ENCODE results near the gene AIPL1.

Gene AIPL1

DNA sequence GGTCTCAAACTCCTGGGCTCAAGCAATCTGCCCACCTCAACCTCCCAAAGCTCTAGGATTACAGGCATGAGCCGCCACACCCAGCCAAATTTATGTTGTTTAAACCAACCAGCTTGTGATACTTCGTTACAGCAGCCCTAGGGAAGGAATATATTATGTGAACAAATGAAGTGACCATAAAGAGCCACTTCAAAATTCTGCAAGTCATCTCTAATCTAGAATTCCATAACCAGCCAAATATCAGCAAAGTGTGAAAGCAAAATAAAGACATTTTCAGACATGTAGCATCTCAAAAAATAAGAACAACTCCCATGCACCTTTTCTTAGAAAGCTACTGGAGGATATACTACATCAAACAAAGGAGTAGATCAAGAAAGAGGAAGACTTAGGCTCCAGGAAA lies 36.0 kb downstream of the AIPL1 start:
- H3K9me3 ChIP-seq (ENCODE audit: insufficient read depth, low read depth, low read length), result no peaks in the 10 kb centered on the region; the same call in none of the 2 replicates
- TF ChIP-seq EZH2phosphoT487 (IDR thresholded peaks at IDR 0.05; ENCODE audit: borderline replicate concordance), result no peak
- TF ChIP-seq, protein P1, sequence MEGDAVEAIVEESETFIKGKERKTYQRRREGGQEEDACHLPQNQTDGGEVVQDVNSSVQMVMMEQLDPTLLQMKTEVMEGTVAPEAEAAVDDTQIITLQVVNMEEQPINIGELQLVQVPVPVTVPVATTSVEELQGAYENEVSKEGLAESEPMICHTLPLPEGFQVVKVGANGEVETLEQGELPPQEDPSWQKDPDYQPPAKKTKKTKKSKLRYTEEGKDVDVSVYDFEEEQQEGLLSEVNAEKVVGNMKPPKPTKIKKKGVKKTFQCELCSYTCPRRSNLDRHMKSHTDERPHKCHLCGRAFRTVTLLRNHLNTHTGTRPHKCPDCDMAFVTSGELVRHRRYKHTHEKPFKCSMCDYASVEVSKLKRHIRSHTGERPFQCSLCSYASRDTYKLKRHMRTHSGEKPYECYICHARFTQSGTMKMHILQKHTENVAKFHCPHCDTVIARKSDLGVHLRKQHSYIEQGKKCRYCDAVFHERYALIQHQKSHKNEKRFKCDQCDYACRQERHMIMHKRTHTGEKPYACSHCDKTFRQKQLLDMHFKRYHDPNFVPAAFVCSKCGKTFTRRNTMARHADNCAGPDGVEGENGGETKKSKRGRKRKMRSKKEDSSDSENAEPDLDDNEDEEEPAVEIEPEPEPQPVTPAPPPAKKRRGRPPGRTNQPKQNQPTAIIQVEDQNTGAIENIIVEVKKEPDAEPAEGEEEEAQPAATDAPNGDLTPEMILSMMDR (conservative IDR thresholded peaks at IDR 0.05; ENCODE audit: low read length), result no peak
- H3K36me3 ChIP-seq (ENCODE audit: insufficient read depth, low read length), result no peaks in the 10 kb centered on the region
- no peaks in the 10 kb centered on the region for H3K27me3 ChIP-seq (ENCODE audit: insufficient read depth, low read length, poor library complexity, severe bottlenecking)
- H3K9me2 ChIP-seq (replicated peaks; ENCODE audit: low read depth, low read length), result no peaks in the 10 kb centered on the region
- H3F3A ChIP-seq (ENCODE audit: low read depth), result no peaks in the 10 kb centered on the region
- no peak overlapping the region for H3K9ac ChIP-seq (ENCODE audit: low read depth, low read length, poor library complexity, severe bottlenecking)
- no peak overlapping the region for H3K4me2 ChIP-seq (ENCODE audit: low read depth, low read length, poor library complexity, severe bottlenecking)
- no peak overlapping the region for H3K4me3 ChIP-seq (ENCODE audit: low read length, poor library complexity, severe bottlenecking)
- H2AFZ ChIP-seq (ENCODE audit: low read length), result no peak overlapping the region
- H3K4me1 ChIP-seq (ENCODE audit: insufficient read depth, low read length, poor library complexity, severe bottlenecking), result no peaks in the 10 kb centered on the region
- H4K20me1 ChIP-seq (ENCODE audit: insufficient read depth, low read length, poor library complexity, severe bottlenecking), result no peaks in the 10 kb centered on the region
- no peaks in the 10 kb centered on the region for H3K79me2 ChIP-seq (ENCODE audit: insufficient read depth, low read length)

DNA sequence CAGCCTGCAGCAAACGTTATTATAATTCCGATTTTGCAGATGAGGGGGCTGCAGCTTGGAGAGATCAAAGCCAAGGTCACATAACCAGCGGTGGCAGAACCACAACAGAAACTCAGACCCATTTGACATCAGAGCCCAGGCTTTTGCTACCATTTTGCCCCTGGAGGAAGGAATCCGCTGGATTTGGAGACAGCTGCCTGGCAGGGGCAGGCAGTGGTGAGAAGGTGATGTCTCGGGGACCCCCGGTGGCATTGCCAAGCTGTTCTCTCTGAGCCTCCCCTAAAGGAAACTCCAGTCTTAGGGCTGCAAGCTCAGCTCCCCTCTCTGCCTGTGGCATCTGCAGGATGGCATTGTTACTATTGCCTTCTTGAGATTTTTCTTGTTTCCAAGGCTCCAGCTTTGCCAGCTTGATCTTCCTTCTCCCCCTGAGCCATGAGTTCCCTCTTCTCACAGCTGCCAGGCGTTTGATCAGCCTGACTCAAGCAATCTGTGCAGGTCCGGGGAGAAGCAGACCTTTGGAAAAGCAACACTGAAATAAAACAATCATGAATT lies 40.8 kb downstream of the AIPL1 start:
- H3K9ac ChIP-seq (ENCODE audit: low read depth, low read length, poor library complexity, severe bottlenecking), result no peak overlapping the region
- H3K27me3 ChIP-seq (ENCODE audit: insufficient read depth, low read length, poor library complexity, severe bottlenecking), result no peaks in the 10 kb centered on the region
- no peaks in the 10 kb centered on the region; the same call in none of the 2 replicates for H3K9me3 ChIP-seq (ENCODE audit: insufficient read depth, low read depth, low read length)
- no peaks in the 10 kb centered on the region for H3F3A ChIP-seq (ENCODE audit: low read depth)
- H3K36me3 ChIP-seq (ENCODE audit: insufficient read depth, low read length), result no peaks in the 10 kb centered on the region
- no peaks in the 10 kb centered on the region for H3K79me2 ChIP-seq (ENCODE audit: insufficient read depth, low read length)
- no peak overlapping the region for H3K4me3 ChIP-seq (ENCODE audit: low read length, poor library complexity, severe bottlenecking)
- TF ChIP-seq, protein P1 (conservative IDR thresholded peaks at IDR 0.05; ENCODE audit: low read length), result no peak
- TF ChIP-seq EZH2phosphoT487 (IDR thresholded peaks at IDR 0.05; ENCODE audit: borderline replicate concordance), result no peak
- H3K4me1 ChIP-seq (ENCODE audit: insufficient read depth, low read length, poor library complexity, severe bottlenecking), result no peaks in the 10 kb centered on the region
- no peaks in the 10 kb centered on the region for H4K20me1 ChIP-seq (ENCODE audit: insufficient read depth, low read length, poor library complexity, severe bottlenecking)
- no peak overlapping the region for H3K4me2 ChIP-seq (ENCODE audit: low read depth, low read length, poor library complexity, severe bottlenecking)
- no peaks in the 10 kb centered on the region for H3K9me2 ChIP-seq (replicated peaks; ENCODE audit: low read depth, low read length)
- no peak overlapping the region for H2AFZ ChIP-seq (ENCODE audit: low read length)

DNA sequence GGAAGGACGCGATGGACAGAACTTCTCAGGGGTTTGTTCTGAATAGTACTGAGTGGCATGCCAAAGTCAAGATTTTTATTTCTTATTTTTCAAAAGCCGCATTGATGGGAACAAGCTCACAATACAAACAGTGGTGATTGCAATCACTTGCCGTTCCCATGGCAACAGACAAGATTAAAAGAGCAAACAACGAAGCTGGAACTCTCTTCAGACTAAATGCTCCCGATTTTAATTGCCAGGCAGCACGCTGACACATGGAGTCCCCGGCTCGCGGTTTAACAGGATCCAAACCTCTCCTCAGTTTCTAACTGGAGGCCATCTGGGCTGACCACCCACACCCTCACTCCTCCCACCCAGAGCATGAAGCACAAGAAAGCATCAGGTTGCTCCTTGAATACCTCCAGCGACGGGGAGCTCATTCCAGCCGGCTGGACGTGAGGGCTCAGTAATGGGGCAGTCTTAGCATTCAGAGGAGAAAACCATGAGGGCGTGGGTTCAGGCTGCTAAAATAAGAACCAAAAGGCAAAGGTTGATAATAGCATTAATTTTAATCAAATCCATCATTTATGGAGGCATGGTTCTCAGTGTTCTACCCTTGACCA lies 41.5 kb downstream of the AIPL1 start:
- no peak overlapping the region for H3K4me2 ChIP-seq (ENCODE audit: low read depth, low read length, poor library complexity, severe bottlenecking)
- TF ChIP-seq, protein P1 (conservative IDR thresholded peaks at IDR 0.05; ENCODE audit: low read length), result no peak
- no peak for TF ChIP-seq EZH2phosphoT487 (IDR thresholded peaks at IDR 0.05; ENCODE audit: borderline replicate concordance)
- no peaks in the 10 kb centered on the region for H3K36me3 ChIP-seq (ENCODE audit: insufficient read depth, low read length)
- H3K4me1 ChIP-seq (ENCODE audit: insufficient read depth, low read length, poor library complexity, severe bottlenecking), result no peaks in the 10 kb centered on the region
- no peaks in the 10 kb centered on the region for H3F3A ChIP-seq (ENCODE audit: low read depth)
- no peak overlapping the region for H3K4me3 ChIP-seq (ENCODE audit: low read length, poor library complexity, severe bottlenecking)
- H4K20me1 ChIP-seq (ENCODE audit: insufficient read depth, low read length, poor library complexity, severe bottlenecking), result no peaks in the 10 kb centered on the region
- no peaks in the 10 kb centered on the region; the same call in 1 of the 2 replicates for H3K9me3 ChIP-seq (ENCODE audit: insufficient read depth, low read depth, low read length)
- H2AFZ ChIP-seq (ENCODE audit: low read length), result no peak overlapping the region
- no peak overlapping the region for H3K9ac ChIP-seq (ENCODE audit: low read depth, low read length, poor library complexity, severe bottlenecking)
- H3K27me3 ChIP-seq (ENCODE audit: insufficient read depth, low read length, poor library complexity, severe bottlenecking), result no peaks in the 10 kb centered on the region
- H3K9me2 ChIP-seq (replicated peaks; ENCODE audit: low read depth, low read length), result no peaks in the 10 kb centered on the region
- no peaks in the 10 kb centered on the region for H3K79me2 ChIP-seq (ENCODE audit: insufficient read depth, low read length)
